Loucy (cell line): ENCODE measurements around the gene VWA8.

ENCODE experiments used
- H2AFZ ChIP-seq: fragments of 200-600 bp; sonication (generic); 2 replicates; pipeline ENCODE4 v1.6.0; 2016; ENCODE audit warnings: antibody characterized with exemption, mild to moderate bottlenecking, low read length, moderate library complexity
- H3F3A ChIP-seq: fragments of 200-600 bp; 2 replicates; pipeline ENCODE4 v1.6.0; 2016; ENCODE audit warnings: antibody characterized with exemption, low read depth, mild to moderate bottlenecking
- H3K27me3 ChIP-seq: fragments of 200-600 bp; sonication (generic); 2 replicates; pipeline ENCODE4 v1.6.1; 2014; ENCODE audit warnings: low read length, mild to moderate bottlenecking; ENCODE audit not compliant: insufficient read depth, poor library complexity, severe bottlenecking
- H3K36me3 ChIP-seq: fragments of 200-600 bp; sonication (generic); 2 replicates; pipeline ENCODE4 v1.6.1; 2016; ENCODE audit warnings: low read length; ENCODE audit not compliant: insufficient read depth
- H3K4me1 ChIP-seq: fragments of 200-600 bp; sonication (generic); 2 replicates; pipeline ENCODE4 v1.5.1; 2014; ENCODE audit warnings: low read length, mild to moderate bottlenecking; ENCODE audit not compliant: insufficient read depth, poor library complexity, severe bottlenecking
- H3K4me2 ChIP-seq: fragments of 200-600 bp; sonication (generic); 2 replicates; pipeline ENCODE4 v1.6.0; 2014; ENCODE audit warnings: antibody characterized with exemption, low read length, low read depth, mild to moderate bottlenecking; ENCODE audit not compliant: poor library complexity, severe bottlenecking
- H3K4me3 ChIP-seq: fragments of 200-600 bp; sonication (generic); 2 replicates; pipeline ENCODE4 v1.5.1; 2014; ENCODE audit warnings: low read length, mild to moderate bottlenecking, mixed read lengths; ENCODE audit not compliant: poor library complexity, severe bottlenecking
- H3K79me2 ChIP-seq: fragments of 200-600 bp; sonication (generic); 2 replicates; pipeline ENCODE4 v1.6.1; 2014; ENCODE audit warnings: low read length; ENCODE audit not compliant: insufficient read depth
- H3K9ac ChIP-seq: fragments of 200-600 bp; sonication (generic); 2 replicates; pipeline ENCODE4 v1.6.0; 2014; ENCODE audit warnings: mild to moderate bottlenecking, low read depth, low read length, moderate library complexity; ENCODE audit not compliant: poor library complexity, severe bottlenecking
- H3K9me2 ChIP-seq: fragments of 200-600 bp; sonication (generic); replicated peaks from 2 replicates; pipeline ENCODE4 v1.6.1; 2016; ENCODE audit warnings: low read depth, low read length, mixed read lengths
- H3K9me3 ChIP-seq: fragments of 200-600 bp; sonication (generic); 2 replicates; pipeline ENCODE4 v1.6.1; 2014; ENCODE audit warnings: mild to moderate bottlenecking, antibody characterized with exemption, low read length, low read depth; ENCODE audit not compliant: insufficient read depth
- H4K20me1 ChIP-seq: fragments of 200-600 bp; sonication (generic); 2 replicates; pipeline ENCODE4 v1.6.0; 2014; ENCODE audit warnings: antibody characterized with exemption, low read length, mild to moderate bottlenecking; ENCODE audit not compliant: insufficient read depth, poor library complexity, severe bottlenecking
- CTCF ChIP-seq: fragments of 200-600 bp; sonication (generic); conservative IDR thresholded peaks from 2 replicates; pipeline ENCODE4 v1.5.1; 2014; ENCODE audit warnings: mild to moderate bottlenecking, antibody characterized with exemption, low read length
- EZH2phosphoT487 ChIP-seq: fragments of 200-600 bp; IDR thresholded peaks from 2 replicates; pipeline ENCODE4 v1.6.1; 2018; ENCODE audit warnings: antibody characterized with exemption, mild to moderate bottlenecking, moderate library complexity, borderline replicate concordance

The VWA8 gene

DNA sequence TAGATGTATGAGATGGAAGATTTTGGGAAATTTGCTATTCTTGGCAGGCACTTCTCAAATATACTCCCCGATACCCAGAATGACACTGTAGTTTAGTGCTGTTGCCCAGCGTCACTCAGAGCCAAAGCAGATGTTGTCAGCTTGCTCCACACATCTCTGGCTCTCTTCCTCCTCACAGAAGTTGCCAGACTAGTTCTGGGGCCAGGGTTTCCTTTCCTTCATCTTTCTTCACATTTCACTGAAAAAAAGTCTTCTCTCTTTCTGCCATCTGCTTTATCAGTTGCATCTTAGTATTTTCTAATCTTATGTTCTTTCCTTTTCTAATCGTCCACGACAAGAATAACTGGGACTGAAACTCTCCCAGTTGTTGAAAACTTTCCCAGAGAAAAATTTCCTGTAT, 252.2 kb downstream of the VWA8 start:
- no peaks in the 10 kb centered on the region for H3K4me1 ChIP-seq
- no peak overlapping the region for H2AFZ ChIP-seq
- no peaks in the 10 kb centered on the region for H3K79me2 ChIP-seq
- H3K4me3 ChIP-seq = no peak overlapping the region
- H3K4me2 ChIP-seq = no peak overlapping the region
- H3K36me3 ChIP-seq = no peaks in the 10 kb centered on the region
- H4K20me1 ChIP-seq = no peaks in the 10 kb centered on the region
- TF ChIP-seq CTCF (no peak), EZH2phosphoT487 (no peak)
- no peaks in the 10 kb centered on the region for H3K9me3 ChIP-seq
- H3K9ac ChIP-seq = no peak overlapping the region
- H3K9me2 ChIP-seq = no peaks in the 10 kb centered on the region
- no peaks in the 10 kb centered on the region for H3F3A ChIP-seq
- no peaks in the 10 kb centered on the region for H3K27me3 ChIP-seq

DNA sequence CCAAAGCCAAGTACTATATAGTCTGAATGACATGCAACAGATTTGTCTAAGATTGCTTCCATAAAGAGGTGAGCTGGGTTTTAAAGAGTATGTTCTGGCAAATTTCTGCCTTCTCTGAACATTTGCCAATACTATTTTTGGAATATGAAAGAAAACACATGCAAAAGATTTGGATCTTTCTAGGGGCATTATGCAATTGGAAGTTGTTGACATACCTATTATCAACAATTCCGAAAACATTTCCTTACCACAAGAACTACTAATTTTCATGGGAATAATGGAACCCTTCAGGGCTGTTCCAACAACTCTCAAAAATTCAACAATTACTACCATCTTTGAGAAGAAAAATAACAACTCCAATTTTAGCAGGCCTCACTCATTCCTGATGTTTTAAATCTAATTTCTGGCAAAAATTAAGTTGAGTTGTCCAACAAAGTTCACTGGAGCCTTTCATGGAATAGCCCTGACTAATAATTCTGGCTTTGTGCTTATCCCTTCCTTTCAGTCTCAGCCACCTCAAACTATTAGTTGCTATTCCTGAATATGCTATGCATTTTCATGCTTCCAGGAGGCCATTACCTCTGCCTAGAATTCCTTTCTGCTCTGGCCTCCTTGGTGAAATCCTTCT, 253.6 kb downstream of the VWA8 start:
- H3K9me2 ChIP-seq = no peaks in the 10 kb centered on the region
- H3K4me2 ChIP-seq = no peak overlapping the region
- no peak overlapping the region for H3K4me3 ChIP-seq
- no peaks in the 10 kb centered on the region for H3F3A ChIP-seq
- no peaks in the 10 kb centered on the region for H3K9me3 ChIP-seq
- no peak overlapping the region for H3K9ac ChIP-seq
- no peaks in the 10 kb centered on the region for H3K79me2 ChIP-seq
- H3K27me3 ChIP-seq = no peaks in the 10 kb centered on the region
- no peaks in the 10 kb centered on the region for H3K4me1 ChIP-seq
- H3K36me3 ChIP-seq = no peaks in the 10 kb centered on the region
- TF ChIP-seq CTCF (no peak), EZH2phosphoT487 (no peak)
- no peaks in the 10 kb centered on the region for H4K20me1 ChIP-seq
- no peak overlapping the region for H2AFZ ChIP-seq

DNA sequence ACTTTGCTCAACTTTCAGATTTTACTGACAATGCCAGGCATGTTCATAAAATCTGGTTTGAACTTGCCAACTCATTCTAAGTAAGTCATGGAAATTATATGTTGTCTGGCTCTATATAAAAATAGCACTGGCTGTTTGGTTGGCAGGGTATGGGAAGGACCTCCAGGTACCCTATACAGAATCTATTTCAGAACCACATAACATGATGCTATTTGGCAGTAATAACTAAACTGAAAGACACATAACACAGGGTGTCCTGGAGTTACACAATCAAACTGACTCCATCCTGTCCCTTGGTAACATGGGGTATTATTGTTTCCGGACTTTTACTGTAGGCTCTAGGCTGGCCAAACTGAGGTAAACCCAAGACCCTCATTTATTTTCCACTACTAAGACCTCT, 254.8 kb downstream of the VWA8 start:
- Histone ChIP-seq H3K27me3 (no peaks in the 10 kb centered on the region), H3K79me2 (no peaks in the 10 kb centered on the region), H3K4me1 (no peaks in the 10 kb centered on the region), H3K9ac (no peak overlapping the region), H3K4me2 (no peak overlapping the region), H3K9me2 (no peaks in the 10 kb centered on the region), H4K20me1 (no peaks in the 10 kb centered on the region), H3K36me3 (no peaks in the 10 kb centered on the region), H2AFZ (no peak overlapping the region), H3K4me3 (no peak overlapping the region), H3F3A (no peaks in the 10 kb centered on the region), H3K9me3 (no peaks in the 10 kb centered on the region)
- TF ChIP-seq CTCF (no peak), EZH2phosphoT487 (no peak)
